SK-N-SH (cell line): ENCODE data around the gene HTR3A. TPM values are rescaled to one million over a fixed set of nuclear protein-coding genes. Genes with fewer than 3 reads are reported as not detected.

ENCODE experiments used
- CTCF ChIA-PET: fragments of 300-600, 350-600 bp; formaldehyde crosslinking; extraction: SDS; loops from one replicate; lab custom pipeline; 2021; lab: Yijun Ruan, JAX
- POLR2A ChIA-PET: fragments of 350-600 bp; sonication (Branson Sonifier 250); formaldehyde crosslinking; extraction: SDS; loops from one replicate; lab custom pipeline; 2020; ENCODE audit warnings: antibody characterized with exemption, inconsistent platforms; lab: Yijun Ruan, JAX
- DNase-seq: peaks from one replicate; pipeline ENCODE4 v3.0.0; 2012
- H2AFZ ChIP-seq: fragments of 200-600 bp; sonication (generic); 2 replicates; pipeline ENCODE4 v1.8.1; 2016; ENCODE audit warnings: antibody characterized with exemption, mild to moderate bottlenecking, low read depth
- H3F3A ChIP-seq: fragments of 200-600 bp; sonication (generic); replicated peaks from 2 replicates; pipeline ENCODE3; 2016; ENCODE audit warnings: antibody characterized with exemption, mild to moderate bottlenecking; ENCODE audit not compliant: insufficient read depth
- H3K27ac ChIP-seq, 2 experiments: fragments of 200-500 bp in 1 of 2; fragments of 200-600 bp in 1 of 2; sonication (Bioruptor generic) in 1 of 2; sonication (generic), shearing (Covaris generic) in 1 of 2; 2 replicates each; pipeline versions ENCODE4 v1.5.1 to v1.6.1; 2014 to 2016; ENCODE audit warnings: low read depth in 2 of 2, inconsistent platforms in 1 of 2, low read length in 1 of 2, mild to moderate bottlenecking in 1 of 2, mixed read lengths in 1 of 2
- H3K27me3 ChIP-seq: fragments of 200-600 bp; sonication (generic), shearing (Covaris generic); 2 replicates; pipeline ENCODE4 v1.6.1; 2016; ENCODE audit warnings: mixed run types; ENCODE audit not compliant: insufficient read depth
- H3K36me3 ChIP-seq, 2 experiments: fragments of 200-500 bp in 1 of 2; fragments of 200-600 bp in 1 of 2; sonication (Bioruptor generic) in 1 of 2; sonication (generic) in 1 of 2; replicated peaks in 1 of 2; 2 replicates each; pipeline versions ENCODE3 to v1.5.1; 2014 to 2016; ENCODE audit warnings: low read length in 1 of 2, mild to moderate bottlenecking in 1 of 2; ENCODE audit not compliant: insufficient read depth in 2 of 2, control insufficient read depth in 1 of 2
- H3K4me1 ChIP-seq, 2 experiments: fragments of 200-500 bp in 1 of 2; fragments of 200-600 bp in 1 of 2; sonication (Bioruptor generic) in 1 of 2; sonication (generic), shearing (Covaris generic) in 1 of 2; 2 replicates each; pipeline versions ENCODE4 v1.5.1 to v1.6.1; 2014 to 2016; ENCODE audit warnings: low read depth in 1 of 2, low read length in 1 of 2, mixed run types in 1 of 2; ENCODE audit not compliant: insufficient read depth in 2 of 2, control insufficient read depth in 1 of 2
- H3K4me2 ChIP-seq: fragments of 200-600 bp; sonication (generic), shearing (Covaris generic); 2 replicates; pipeline ENCODE4 v1.6.1; 2017; ENCODE audit warnings: mixed run types
- H3K4me3 ChIP-seq, 2 experiments: fragments of 200-500 bp in 1 of 2; fragments of 200-600 bp in 1 of 2; sonication (Bioruptor generic) in 1 of 2; sonication (generic), shearing (Covaris generic) in 1 of 2; 2 replicates each; pipeline versions ENCODE4 v1.5.1 to v1.8.1; 2014 to 2016; ENCODE audit warnings: low read depth in 2 of 2, inconsistent platforms in 1 of 2, low read length in 1 of 2, mild to moderate bottlenecking in 1 of 2, mixed read lengths in 1 of 2, moderate library complexity in 1 of 2
- H3K79me2 ChIP-seq: fragments of 200-600 bp; sonication (generic); 2 replicates; pipeline ENCODE4 v1.8.1; 2017; ENCODE audit warnings: mild to moderate bottlenecking; ENCODE audit not compliant: insufficient read depth
- H3K9ac ChIP-seq: fragments of 200-600 bp; sonication (generic); 2 replicates; pipeline ENCODE4 v1.6.1; 2017; ENCODE audit warnings: mixed run types
- H3K9me2 ChIP-seq: fragments of 200-600 bp; sonication (generic); 2 replicates; pipeline ENCODE4 v1.6.1; 2017; ENCODE audit warnings: mixed run types
- H3K9me3 ChIP-seq: fragments of 200-600 bp; sonication (generic); 2 replicates; pipeline ENCODE4 v1.6.1; 2017; ENCODE audit warnings: mixed run types, mild to moderate bottlenecking, moderate library complexity
- H4K20me1 ChIP-seq: fragments of 200-600 bp; sonication (generic); 2 replicates; pipeline ENCODE4 v1.6.1; 2017; ENCODE audit warnings: mild to moderate bottlenecking, mixed run types; ENCODE audit not compliant: insufficient read depth
- CHD2 ChIP-seq: fragments of 150-350 bp; IDR thresholded peaks from 2 replicates; pipeline ENCODE4 v1.6.1; 2018; ENCODE audit warnings: low read length; ENCODE audit not compliant: partially characterized antibody
- CTCF ChIP-seq: fragments of 200-600 bp; sonication (generic); IDR thresholded peaks from 2 replicates; pipeline ENCODE4 v1.6.1; 2017; ENCODE audit warnings: antibody characterized with exemption, mild to moderate bottlenecking, moderate library complexity
- EZH2phosphoT487 ChIP-seq: fragments of 200-600 bp; sonication (generic); IDR thresholded peaks from 2 replicates; pipeline ENCODE4 v1.6.1; 2017; ENCODE audit warnings: low read depth, mixed run types, mild to moderate bottlenecking, antibody characterized with exemption, moderate library complexity, borderline replicate concordance
- FOXJ3 ChIP-seq: sonication (generic); formaldehyde crosslinking; IDR thresholded peaks from 2 replicates; pipeline ENCODE4 v1.5.1; 2020; ENCODE audit warnings: mild to moderate bottlenecking, missing genetic modification reagents
- FOXM1 ChIP-seq: IDR thresholded peaks from 2 replicates; pipeline ENCODE4 v1.4.0; 2012; ENCODE audit warnings: low read depth, mild to moderate bottlenecking
- GABPA ChIP-seq: IDR thresholded peaks from 2 replicates; pipeline ENCODE4 v1.4.0; 2012; ENCODE audit warnings: low read depth, mild to moderate bottlenecking
- GATA2 ChIP-seq: sonication (generic); formaldehyde crosslinking; IDR thresholded peaks from 2 replicates; pipeline ENCODE4 v1.5.0; 2020; ENCODE audit warnings: mild to moderate bottlenecking, missing genetic modification reagents
- JUND ChIP-seq: IDR thresholded peaks from 2 replicates; pipeline ENCODE4 v1.4.0; 2012
- MEF2A ChIP-seq: IDR thresholded peaks from 2 replicates; pipeline ENCODE4 v1.4.0; 2012; ENCODE audit warnings: low read depth, borderline replicate concordance
- NRF1 ChIP-seq: IDR thresholded peaks from 2 replicates; pipeline ENCODE4 v1.6.1; 2012; ENCODE audit warnings: low read depth, mild to moderate bottlenecking, low read length
- RAD21 ChIP-seq: IDR thresholded peaks from 2 replicates; pipeline ENCODE4 v1.6.1; 2012; ENCODE audit warnings: mild to moderate bottlenecking, low read length
- RCOR1 ChIP-seq: fragments of 150-350 bp; IDR thresholded peaks from 2 replicates; pipeline ENCODE4 v1.6.1; 2017; ENCODE audit warnings: antibody characterized with exemption, low read length
- RFX5 ChIP-seq: IDR thresholded peaks from 2 replicates; pipeline ENCODE4 v1.6.1; 2012; ENCODE audit warnings: mild to moderate bottlenecking, improper control_type of control experiment, low read length
- SIN3A ChIP-seq: IDR thresholded peaks from 2 replicates; pipeline ENCODE4 v1.6.1; 2012; ENCODE audit warnings: low read depth, mild to moderate bottlenecking, low read length, moderate library complexity, borderline replicate concordance
- TAF1 ChIP-seq: IDR thresholded peaks from 2 replicates; pipeline ENCODE4 v1.6.1; 2012; ENCODE audit warnings: low read depth, mild to moderate bottlenecking, low read length, moderate library complexity, borderline replicate concordance
- TCF12 ChIP-seq: IDR thresholded peaks from 2 replicates; pipeline ENCODE4 v1.4.0; 2012
- USF1 ChIP-seq: IDR thresholded peaks from 2 replicates; pipeline ENCODE4 v1.4.0; 2012; ENCODE audit warnings: low read depth, borderline replicate concordance
- ZBTB33 ChIP-seq: IDR thresholded peaks from 2 replicates; pipeline ENCODE4 v1.4.0; 2012; ENCODE audit warnings: low read depth, borderline replicate concordance
- WGBS: methylation state at CpG from one replicate; pipeline ENCODE4 v1.1.6; 2017; ENCODE audit warnings: low lambda C conversion rate; 5-methylcytosine and 5-hydroxymethylcytosine counted together
- polyA plus RNA-seq, 3 experiments: library from polyadenylated mRNA; depleted of rRNA; stranded (reverse); fragments of >200 nt; gene quantifications; 2 replicates each; pipeline ENCODE4 v1.2.3, GENCODE V29; 2012

Gene HTR3A
- polyA plus RNA-seq, 1 of the 3 experiments (the other 2 are of a cell fraction): not detected

- TF ChIP-seq CTCF (no peak), JUND (no peak), GABPA (no peak), TCF12 (no peak), EZH2phosphoT487 (no peak), RCOR1 (no peak)
These were observed 56.5 kb downstream of the HTR3A start (continued) for GRCh38 chr11:114031246-114031966.

- Histone ChIP-seq H3K9me2 (no peaks in the 10 kb centered on the region), H3K4me1 (peaks cover 3% of the 10 kb centered on the region in 2 experiments; a peak in 2 of 4 replicates), H3K4me3 (no peak overlapping the region), H3K36me3 (no peaks in the 10 kb centered on the region), H4K20me1 (no peaks in the 10 kb centered on the region), H3K79me2 (no peaks in the 10 kb centered on the region), H2AFZ (no peak overlapping the region), H3K4me2 (no peak overlapping the region), H3F3A (no peaks in the 10 kb centered on the region), H3K9ac (no peak overlapping the region), H3K9me3 (no peaks in the 10 kb centered on the region), H3K27me3 (peaks cover 12% of the 10 kb centered on the region; the same call in 1 of the 2 replicates), H3K27ac (no peak overlapping the region)
- TF ChIP-seq CTCF (no peak), CHD2 (no peak), GATA2 (CRISPR knock-in tag) (no peak), NRF1 (no peak), RAD21 (no peak), TAF1 (no peak), USF1 (no peak), MEF2A (no peak), FOXM1 (no peak), RFX5 (no peak), FOXJ3 (CRISPR knock-in tag) (no peak), ZBTB33 (no peak), SIN3A (no peak)
- no peak for DNase-seq
- WGBS: 37% methylated on average over 5 of the region's 5 CpGs
- ChIA-PET POLR2A (no interaction called here), CTCF (interaction anchor here (8.6 to 21.6 kb wide), 2 partner anchors 150 to 230 kb away, joined by 84 to 445 read pairs; no protein-coding TSS in a partner anchor)
These were observed 57.0 kb downstream of the HTR3A start for GRCh38 chr11:114031967-114032320.
